Activated CD4-positive, alpha-beta T cell treated with anti-CD3 and anti-CD28 coated beads, Interleukin-2, amount 50 U/mL, for 48 hours (primary cell): ENCODE measurements around the gene ARNT2.

Experiments
- DNase-seq, 2 experiments: peaks; one replicate each; pipeline ENCODE4 v3.0.0-alpha.2; 2020

ARNT2 gene

GRCh38 chr15:80471881-80472280 lies 67.7 kb downstream of the ARNT2 start:
- no peak for DNase-seq

- no peak for DNase-seq
Measured at GRCh38 chr15:80473286-80474223, 69.4 kb downstream of the ARNT2 start.

GRCh38 chr15:80474224-80475215 lies 70.3 kb downstream of the ARNT2 start:
- no peak for DNase-seq

GRCh38 chr15:80475572-80475971 lies 71.4 kb downstream of the ARNT2 start:
- DNase-seq = no peak

DNA sequence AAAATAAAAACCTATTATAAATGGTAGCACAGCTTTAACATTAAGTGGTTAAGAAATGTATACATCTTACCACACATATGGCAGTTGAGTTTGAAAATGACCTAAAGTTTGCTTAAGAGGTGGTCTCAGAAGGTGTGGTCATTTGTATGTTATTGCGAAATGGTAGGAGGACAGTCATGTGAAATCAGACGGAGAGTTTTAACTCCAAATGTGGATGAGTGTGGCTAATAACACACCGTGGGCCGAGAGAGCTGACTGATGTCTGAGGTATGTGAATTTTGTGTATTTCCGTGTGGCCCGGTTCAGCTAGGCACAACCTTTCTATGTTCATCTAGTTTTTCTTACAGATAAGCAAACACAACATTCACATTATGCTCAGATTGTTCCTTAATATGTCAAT lies 71.9 kb downstream of the ARNT2 start:
- DNase-seq = no peak

DNA sequence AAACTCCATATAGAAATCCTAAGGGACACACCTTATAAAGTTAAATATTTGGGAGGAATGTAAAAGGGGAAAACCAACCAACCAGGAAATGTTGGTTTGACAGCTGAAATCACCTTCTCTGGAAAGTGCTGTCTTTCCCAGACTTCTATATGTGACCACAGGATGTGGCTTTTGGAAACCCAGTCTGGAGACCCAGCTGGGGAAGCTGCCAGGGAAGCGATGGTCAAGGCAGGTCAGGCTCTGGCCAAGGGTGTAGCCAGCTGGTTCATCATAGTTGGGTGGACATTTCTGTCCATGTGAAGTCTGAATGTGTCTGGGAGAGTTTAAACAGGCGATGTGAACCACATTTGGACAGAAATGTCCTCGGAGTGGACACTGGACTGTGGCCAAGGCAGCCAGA lies 73.9 kb downstream of the ARNT2 start:
- DNase-seq = no peak

DNA sequence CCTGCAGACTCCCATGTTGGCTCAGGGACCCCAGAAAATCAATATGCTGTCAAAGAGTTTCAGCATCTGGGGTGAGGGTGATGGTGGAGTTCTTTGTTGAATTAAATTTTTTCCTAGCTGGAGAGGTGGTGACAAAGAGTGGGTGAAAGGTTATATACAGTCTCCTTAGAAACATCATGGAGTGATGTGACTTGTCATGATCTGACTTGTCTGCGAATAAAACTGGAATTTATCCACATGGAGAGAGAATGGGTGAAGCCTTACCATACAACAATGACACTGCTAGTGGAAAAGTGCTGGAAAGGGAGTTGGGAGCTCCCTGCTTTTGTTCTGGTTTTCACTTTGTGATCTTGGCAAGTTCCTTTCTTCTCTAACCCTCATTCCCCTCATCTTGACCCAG lies 75.0 kb downstream of the ARNT2 start:
- no peak for DNase-seq

GRCh38 chr15:80480171-80480811 lies 76.1 kb downstream of the ARNT2 start:
- DNase-seq = no peak

- DNase-seq = no peak
Measured at GRCh38 chr15:80480909-80481308, 76.7 kb downstream of the ARNT2 start.

DNA sequence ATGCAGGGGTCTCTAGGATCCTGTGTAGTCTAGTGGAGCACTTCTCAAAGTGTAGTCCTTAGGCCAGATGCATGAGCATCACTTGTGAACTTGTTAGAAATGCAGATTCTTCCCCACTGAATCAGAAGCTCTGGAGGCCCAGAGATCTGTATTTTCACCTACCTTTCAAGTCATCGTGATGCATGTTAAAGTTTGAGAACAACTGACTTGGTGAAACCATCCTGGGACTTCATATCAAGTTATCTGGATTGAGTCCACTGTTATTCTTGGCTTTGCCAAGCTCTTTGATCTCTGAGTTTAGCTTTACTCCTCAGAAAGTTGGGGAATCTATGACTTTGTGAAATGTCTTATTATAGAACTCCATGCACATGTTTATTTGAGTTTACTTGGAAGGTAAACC lies 78.5 kb downstream of the ARNT2 start:
- no peak for DNase-seq

GRCh38 chr15:80483725-80484161 lies 79.6 kb downstream of the ARNT2 start:
- DNase-seq = no peak

DNA sequence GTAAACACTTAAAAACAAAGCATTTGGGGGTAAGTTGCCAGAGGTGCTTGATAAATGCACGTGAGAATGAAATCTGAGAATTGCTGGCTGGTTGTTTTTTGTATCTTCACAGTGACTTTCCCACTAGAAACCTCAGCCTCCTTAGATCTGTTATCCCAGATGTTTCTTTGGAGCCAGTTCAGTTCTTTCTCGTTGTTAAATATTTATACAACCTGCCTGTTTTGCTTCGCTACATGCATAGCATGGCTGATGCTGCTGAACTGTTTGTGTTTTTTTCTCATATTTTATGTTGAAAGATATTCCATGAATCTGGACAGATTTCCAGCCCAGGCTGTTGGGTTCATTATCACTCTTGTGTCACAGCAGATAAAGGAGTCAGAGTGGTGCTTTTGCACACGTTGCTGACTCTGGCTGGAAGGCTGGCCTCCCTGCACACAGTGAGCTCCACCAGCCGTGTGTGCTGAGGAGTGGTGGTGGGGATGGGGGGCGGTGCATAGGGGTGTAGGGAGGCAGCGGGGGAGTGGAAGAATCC lies 80.2 kb downstream of the ARNT2 start:
- no peak for DNase-seq

DNA sequence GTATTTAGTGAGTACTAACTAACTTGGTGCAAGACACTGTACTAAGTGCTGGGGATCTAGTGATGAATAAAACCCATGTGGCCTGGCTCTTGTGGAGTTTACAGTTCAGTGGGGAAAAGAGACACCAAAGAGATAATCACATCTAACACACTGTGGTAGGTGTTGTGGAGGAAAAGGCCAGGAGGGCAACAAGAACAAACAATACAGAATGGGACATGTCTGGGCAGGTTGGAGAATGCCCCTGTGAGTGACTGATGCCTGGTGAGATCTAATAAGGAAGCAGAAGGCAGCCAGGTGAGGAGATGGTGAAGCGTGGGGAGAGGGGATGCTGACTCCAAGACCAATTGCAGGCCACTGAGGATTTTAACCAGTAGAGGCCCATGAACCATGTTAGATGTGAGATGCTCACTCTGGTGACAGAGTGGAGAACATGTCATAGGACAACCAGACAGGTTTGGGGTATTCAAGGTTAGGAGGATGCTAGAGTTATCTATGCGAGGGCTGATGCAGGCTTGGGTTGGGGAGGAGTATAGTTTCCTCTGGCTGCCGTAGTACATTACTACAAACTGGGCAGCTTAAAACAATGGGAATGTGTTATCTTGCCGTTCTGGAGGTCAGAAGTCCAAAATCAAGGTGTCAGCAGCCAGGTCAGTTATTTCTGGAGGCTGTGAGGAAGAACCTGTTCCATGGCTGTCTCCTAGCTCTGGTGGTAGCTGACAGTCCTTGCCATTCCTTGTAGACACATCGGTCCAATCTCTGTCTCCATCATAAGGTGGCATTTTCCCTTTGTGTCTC lies 81.4 kb downstream of the ARNT2 start:
- no peak for DNase-seq

GRCh38 chr15:80487839-80488390 lies 83.7 kb downstream of the ARNT2 start:
- no peak for DNase-seq

GRCh38 chr15:80489030-80489594 lies 84.9 kb downstream of the ARNT2 start:
- DNase-seq = no peak

GRCh38 chr15:80490431-80490990 lies 86.3 kb downstream of the ARNT2 start:
- no peak for DNase-seq

DNA sequence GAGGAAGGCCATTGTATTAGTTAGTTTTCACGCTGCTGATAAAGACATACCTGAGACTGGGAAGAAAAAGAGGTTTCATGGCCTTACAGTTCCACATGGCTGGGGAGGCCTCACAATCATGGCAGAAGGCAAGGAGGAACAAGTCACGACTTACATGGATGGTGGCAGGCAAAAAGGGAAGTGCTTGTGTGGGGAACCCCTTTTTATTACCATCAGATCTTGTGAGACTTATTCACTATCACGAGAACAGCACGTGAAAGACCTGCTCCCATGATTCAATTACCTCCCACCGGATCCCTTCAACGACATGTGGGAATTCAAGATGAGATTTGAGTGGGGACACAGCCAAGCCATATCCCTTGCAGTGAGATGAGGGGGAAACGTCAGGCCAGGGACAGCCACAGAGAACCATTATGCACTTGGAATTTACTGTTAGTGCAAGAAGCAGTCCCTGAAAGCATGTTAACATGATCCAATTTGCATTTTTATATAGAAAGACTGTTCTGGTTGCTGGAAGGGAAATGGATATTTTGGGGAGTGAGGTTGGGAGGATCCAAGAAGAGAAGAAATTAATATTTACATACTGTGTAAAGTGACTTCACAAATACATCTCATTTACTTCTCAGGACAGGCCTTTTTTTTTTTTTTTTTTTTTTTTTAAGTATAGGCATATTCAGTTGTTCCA lies 87.1 kb downstream of the ARNT2 start:
- no peak for DNase-seq

DNA sequence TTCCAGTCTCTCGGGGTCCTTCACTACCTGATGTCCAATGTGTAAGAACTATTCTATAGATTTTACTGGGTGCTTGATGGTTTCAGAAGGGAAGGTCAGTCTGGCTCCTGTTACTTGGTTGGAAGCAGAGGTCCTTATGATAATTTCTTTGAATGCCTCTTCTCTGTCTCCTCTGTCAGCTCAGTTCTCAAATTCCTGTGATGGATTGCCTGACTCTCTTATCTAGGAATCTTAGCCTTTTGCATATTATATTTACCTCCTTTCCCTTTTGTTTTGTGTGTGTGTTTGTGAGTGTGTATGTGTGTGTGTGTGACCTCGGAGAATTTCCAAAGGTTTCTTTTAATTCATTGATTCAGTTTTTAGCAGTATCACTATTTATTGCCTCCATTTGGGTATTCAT lies 88.2 kb downstream of the ARNT2 start:
- no peak for DNase-seq

DNA sequence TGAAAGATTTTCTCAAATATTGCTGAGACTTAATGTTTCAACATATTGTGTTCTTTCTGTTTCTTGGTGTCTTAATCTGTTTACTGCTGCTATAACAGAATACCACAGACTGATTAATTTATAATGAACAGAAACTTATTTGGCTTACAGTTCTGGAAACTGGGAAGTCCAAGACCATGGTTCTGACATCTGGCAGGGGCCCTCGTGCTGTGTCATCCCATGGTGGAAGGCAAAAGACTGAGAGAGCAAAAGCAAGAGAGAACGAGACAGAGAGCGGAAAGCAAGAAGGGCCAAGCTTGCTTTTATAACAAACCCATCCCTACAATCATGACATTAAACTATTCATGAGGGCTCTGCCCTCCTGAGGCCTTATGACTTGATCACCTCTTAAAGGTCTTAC lies 88.7 kb downstream of the ARNT2 start:
- no peak for DNase-seq

- DNase-seq = no peak
Measured at GRCh38 chr15:80494351-80494751, 90.2 kb downstream of the ARNT2 start.
